GM19025 (cell line): ENCODE data around the gene OR51E2.
A peak's percentile ranks its signal among the peaks of the same experiment; 100 is the strongest.

Source experiments
- ATAC-seq: cut with Tn5 transposase; IDR thresholded peaks from one replicate; pipeline ENCODE4 v1.9.1; 2021; ENCODE audit warnings: mild to moderate bottlenecking, low read depth, moderate library complexity; ENCODE audit not compliant: unreplicated experiment

The OR51E2 gene

GRCh38 chr11:4664786-4665185 is 32.9 kb downstream of the OR51E2 start:
- ATAC-seq, result no peak

DNA sequence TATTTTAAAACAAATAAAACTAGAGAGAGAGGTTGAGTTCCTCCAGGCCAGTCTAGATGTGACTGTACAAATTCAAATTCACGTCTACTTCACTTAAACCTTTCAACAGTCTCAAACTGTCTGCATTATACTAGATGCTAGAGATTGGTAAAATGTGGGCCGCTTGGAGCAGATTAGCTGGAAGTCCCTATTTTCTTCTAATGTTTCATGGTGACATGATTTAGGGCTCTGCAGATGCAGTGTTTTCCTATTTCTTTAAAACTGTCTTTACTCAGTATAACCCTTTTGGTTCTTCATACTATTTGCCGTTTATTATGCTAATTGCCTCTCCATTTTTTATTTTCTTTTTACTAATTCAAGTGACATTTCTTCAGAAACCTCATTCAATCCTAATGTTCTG is 33.5 kb downstream of the OR51E2 start:
- no peak for ATAC-seq

DNA sequence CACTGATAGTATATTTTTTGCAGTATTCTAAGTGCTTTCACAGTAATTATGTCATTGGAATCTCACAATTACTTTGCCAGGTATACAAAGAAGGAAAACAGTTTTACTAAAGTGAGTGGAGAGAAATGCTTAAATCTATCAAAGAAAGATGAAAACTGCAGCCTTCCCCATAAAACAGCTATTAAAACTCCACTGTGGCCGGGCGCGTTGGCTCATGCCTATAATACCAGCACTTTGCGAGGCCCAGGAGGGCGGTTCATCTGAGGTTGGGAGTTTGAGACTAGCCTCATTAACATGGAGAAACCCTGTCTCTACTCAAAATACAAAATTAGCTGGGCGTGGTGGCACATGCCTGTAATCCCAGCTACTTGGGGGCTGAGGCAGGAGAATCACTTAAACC is 34.8 kb downstream of the OR51E2 start:
- ATAC-seq, result no peak

DNA sequence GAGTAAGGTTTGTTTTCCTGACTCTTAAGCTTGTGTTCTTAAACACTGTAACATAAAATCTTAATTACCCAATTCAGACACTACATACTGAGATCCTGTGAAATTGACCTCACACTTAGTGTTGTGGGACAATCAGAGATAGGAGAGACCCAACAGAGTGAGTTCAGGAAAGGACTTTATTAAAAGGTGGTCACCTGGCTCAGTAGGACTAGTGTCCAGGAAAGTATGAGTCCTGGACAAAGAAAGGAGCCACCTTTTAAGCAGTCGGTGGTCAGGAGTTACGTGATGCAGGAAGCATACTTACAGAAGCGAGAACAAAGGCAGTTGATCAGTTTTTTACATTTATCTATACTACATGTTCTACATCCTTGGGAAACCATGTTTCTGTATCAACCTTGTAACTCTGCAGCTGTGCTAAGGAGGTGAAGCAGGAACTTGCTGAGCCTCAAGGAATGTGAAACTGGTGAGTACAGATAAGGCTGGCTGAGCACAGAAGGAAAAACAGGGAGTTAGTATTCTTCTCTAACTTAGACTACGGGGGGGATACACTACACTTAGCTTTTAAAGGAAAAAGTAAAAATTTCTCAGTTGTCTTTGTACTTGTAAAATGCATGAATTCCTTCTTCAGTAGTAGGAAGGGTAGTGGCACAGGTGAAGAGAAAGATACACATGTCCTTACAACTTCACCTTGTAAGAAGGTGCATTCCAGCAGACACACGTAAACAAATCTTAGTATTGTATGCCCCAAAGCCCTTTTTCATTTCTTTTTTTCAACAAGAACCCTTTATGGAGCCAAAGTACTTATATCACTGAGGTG is 38.8 kb downstream of the OR51E2 start:
- ATAC-seq, result no peak

DNA sequence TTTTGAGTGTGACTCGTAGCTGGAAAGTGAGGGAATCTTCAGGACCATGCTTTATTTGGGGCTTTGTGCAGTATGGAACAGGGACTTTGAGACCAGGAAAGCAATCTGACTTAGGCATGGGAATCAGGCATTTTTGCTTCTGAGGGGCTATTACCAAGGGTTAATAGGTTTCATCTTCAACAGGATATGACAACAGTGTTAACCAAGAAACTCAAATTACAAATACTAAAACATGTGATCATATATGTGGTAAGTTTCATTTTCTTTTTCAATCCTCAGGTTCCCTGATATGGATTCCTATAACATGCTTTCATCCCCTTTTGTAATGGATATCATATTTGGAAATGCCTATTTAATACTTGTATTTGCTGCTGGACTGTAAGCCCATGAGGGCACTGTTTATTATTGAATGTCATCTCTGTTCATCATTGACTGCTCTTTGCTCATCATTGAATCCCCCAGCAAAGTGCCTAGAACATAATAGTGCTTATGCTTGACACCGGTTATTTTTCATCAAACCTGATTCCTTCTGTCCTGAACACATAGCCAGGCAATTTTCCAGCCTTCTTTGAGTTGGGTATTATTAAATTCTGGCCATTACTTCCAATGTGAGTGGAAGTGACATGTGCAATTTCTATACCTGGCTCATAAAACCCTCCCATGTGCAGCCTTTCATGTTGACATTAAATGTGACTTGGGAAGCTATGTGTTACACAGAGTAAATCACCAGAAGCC is 42.9 kb downstream of the OR51E2 start:
- no peak for ATAC-seq

GRCh38 chr11:4647766-4648165 is 49.9 kb downstream of the OR51E2 start:
- no peak for ATAC-seq

- no peak for ATAC-seq
Measured at GRCh38 chr11:4645974-4646373, 51.7 kb downstream of the OR51E2 start.

- no peak for ATAC-seq
Measured at GRCh38 chr11:4644233-4644632, 53.4 kb downstream of the OR51E2 start.

- ATAC-seq, result no peak
Measured at GRCh38 chr11:4643682-4644081, 54.0 kb downstream of the OR51E2 start, which contains the start of gene OR51E1. TSS of gene OR51E1 (plus strand) at chr11:4643982. CDS start at chr11:4652527, 8,545 bp downstream.

- ATAC-seq, result no peak
Measured at GRCh38 chr11:4643076-4643475, 54.6 kb downstream of the OR51E2 start.

- ATAC-seq, result no peak
Measured at GRCh38 chr11:4642043-4642442, 55.6 kb downstream of the OR51E2 start.

GRCh38 chr11:4641501-4641900 is 56.2 kb downstream of the OR51E2 start:
- ATAC-seq, result no peak

DNA sequence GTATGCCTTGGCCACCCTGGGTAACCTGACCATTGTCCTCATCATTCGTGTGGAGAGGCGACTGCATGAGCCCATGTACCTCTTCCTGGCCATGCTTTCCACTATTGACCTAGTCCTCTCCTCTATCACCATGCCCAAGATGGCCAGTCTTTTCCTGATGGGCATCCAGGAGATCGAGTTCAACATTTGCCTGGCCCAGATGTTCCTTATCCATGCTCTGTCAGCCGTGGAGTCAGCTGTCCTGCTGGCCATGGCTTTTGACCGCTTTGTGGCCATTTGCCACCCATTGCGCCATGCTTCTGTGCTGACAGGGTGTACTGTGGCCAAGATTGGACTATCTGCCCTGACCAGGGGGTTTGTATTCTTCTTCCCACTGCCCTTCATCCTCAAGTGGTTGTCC is 57.7 kb downstream of the OR51E2 start:
- ATAC-seq, result no peak

DNA sequence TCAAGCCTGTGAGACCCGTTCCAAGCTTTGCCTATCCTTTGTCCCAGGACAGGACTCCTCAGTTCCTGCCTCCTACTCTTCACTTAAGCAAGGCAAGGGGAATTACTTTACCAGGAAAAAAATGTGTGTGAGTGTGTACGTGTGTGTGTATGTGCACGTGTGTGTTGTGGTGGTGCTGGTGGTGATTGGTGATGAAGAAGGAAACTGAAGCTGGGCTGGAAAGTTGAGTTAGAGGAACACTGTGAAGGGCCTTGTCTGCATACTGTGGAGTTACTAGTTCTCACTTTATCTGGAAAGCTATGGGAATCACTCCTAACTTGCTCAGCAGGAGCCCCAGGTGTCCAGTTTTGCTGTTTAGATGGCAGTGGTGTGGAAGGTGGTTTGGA is 60.0 kb downstream of the OR51E2 start:
- ATAC-seq, result no peak

- ATAC-seq, result peak; percentile 89
Measured at GRCh38 chr11:4636962-4637661, 60.5 kb downstream of the OR51E2 start, which contains the start of gene OR51D1. TSS of gene OR51D1 (plus strand) at chr11:4637477. CDS start at chr11:4639791, 2,314 bp downstream.

DNA sequence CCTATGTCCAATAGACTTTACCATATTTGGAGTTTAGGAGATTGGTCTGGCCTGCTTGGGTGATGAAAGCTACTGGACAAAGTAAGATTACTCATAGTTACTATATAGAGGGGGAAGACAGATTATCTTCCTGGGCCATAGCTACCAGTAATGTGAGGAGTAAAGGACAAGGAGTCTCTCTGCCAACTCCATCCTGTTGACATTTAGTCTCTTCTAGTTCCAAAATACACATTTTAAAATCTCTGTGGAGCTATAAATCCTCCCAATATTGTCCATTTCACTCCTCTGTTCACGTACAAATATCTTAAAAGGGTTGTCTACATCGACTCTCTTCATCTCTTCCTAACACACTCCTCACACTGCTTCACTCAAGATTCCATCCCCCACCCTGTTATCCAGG is 61.5 kb downstream of the OR51E2 start:
- no peak for ATAC-seq
